HG02798 (cell line): ENCODE results near the gene CCL1.

Source experiments
- ATAC-seq: cut with Tn5 transposase; IDR thresholded peaks from one replicate; pipeline ENCODE4 v1.9.1; 2021; ENCODE audit warnings: mild to moderate bottlenecking; ENCODE audit not compliant: unreplicated experiment, poor library complexity

Gene CCL1

GRCh38 chr17:34363183-34363661 lies at the start of gene CCL1:
Gene CCL1, minus strand, starts transcription at chr17:34363233. Its CDS starts 72 bp downstream, at chr17:34363161.
- ATAC-seq: no peak

- ATAC-seq: no peak
Observed at GRCh38 chr17:34412534-34412933, 49.5 kb upstream of the CCL1 start.

GRCh38 chr17:34411646-34412421 lies 48.8 kb upstream of the CCL1 start:
- no peak for ATAC-seq

- no peak for ATAC-seq
Observed at GRCh38 chr17:34409352-34409751, 46.3 kb upstream of the CCL1 start.

- ATAC-seq: no peak
Observed at GRCh38 chr17:34408439-34408838, 45.4 kb upstream of the CCL1 start.

GRCh38 chr17:34406226-34406625 lies 43.2 kb upstream of the CCL1 start:
- ATAC-seq: no peak

- no peak for ATAC-seq
Observed at GRCh38 chr17:34403006-34403405, 40.0 kb upstream of the CCL1 start.

GRCh38 chr17:34401165-34401564 lies 38.1 kb upstream of the CCL1 start:
- no peak for ATAC-seq

- ATAC-seq: no peak
Observed at GRCh38 chr17:34400301-34400931, 37.4 kb upstream of the CCL1 start.

- no peak for ATAC-seq
Observed at GRCh38 chr17:34399725-34400124, 36.7 kb upstream of the CCL1 start.

GRCh38 chr17:34398990-34399389 lies 36.0 kb upstream of the CCL1 start:
- ATAC-seq: no peak

- ATAC-seq: no peak
Observed at GRCh38 chr17:34397265-34397664, 34.2 kb upstream of the CCL1 start.

GRCh38 chr17:34393401-34393800 lies 30.4 kb upstream of the CCL1 start:
- no peak for ATAC-seq

GRCh38 chr17:34391241-34391640 lies 28.2 kb upstream of the CCL1 start:
- ATAC-seq: no peak

- ATAC-seq: no peak
Observed at GRCh38 chr17:34390649-34391048, 27.6 kb upstream of the CCL1 start.

GRCh38 chr17:34389126-34389750 lies 26.2 kb upstream of the CCL1 start:
- no peak for ATAC-seq

- no peak for ATAC-seq
Observed at GRCh38 chr17:34387566-34387965, 24.5 kb upstream of the CCL1 start.

GRCh38 chr17:34386697-34387550 lies 23.9 kb upstream of the CCL1 start:
- ATAC-seq: no peak

- ATAC-seq: no peak
Observed at GRCh38 chr17:34386343-34386696, 23.3 kb upstream of the CCL1 start.

GRCh38 chr17:34384822-34385605 lies 22.0 kb upstream of the CCL1 start:
- no peak for ATAC-seq
